GM19328 (cell line): ENCODE results near the gene ZNF248.
"Not testable (repeated sequence)": the region's sequence is repeated elsewhere in the genome, so short reads cannot be mapped to it uniquely, and the experiment has no call there.

Source experiments
- ATAC-seq: cut with Tn5 transposase; IDR thresholded peaks from one replicate; pipeline ENCODE4 v1.9.1; 2021; ENCODE audit warnings: mild to moderate bottlenecking, moderate library complexity; ENCODE audit not compliant: unreplicated experiment

Gene ZNF248

DNA sequence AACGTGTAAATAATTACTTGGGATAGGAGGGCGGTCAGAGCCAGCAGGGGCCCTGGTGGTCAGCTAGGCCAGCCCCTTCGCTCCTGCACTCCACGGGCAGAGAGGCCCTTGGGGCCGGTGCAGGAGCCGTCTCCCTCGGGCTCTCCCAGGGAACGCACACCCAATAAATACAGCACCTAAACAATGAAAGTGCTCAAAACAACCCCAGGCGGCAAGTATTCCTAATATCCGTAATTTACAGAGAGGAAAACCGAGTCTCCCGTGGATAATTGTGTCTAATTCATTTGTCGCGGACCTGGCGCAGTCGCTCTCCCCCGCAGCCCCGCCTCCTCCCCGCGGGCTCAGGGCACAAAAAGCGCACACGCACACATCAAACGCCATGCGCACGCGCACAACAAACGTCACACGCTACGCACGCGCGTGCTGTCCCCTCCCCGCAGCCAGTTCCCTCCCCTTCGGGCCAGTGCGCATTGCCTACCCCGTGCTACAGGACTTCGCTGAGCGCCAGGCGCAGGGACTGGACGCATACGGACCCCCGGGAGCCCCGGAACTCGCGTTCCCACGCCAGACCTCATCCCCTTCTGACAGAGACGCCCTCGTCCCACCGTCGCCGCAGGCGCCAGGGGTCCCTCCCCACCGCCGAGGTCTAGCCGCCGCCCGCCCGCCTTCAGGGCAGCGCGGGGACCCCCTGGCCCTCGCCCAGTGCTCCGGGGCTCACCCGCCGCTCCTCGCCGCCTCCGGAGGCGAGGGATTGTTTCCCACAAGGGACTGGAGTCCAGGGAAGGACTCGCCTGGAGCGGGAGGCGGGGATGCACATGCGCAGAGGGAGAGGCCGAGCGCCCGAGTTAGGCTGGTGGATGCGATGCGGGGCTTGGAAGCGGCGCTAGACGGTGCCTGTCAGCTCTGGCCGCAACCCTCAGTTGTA, at the start of gene ZNF248:
TSS of gene ZNF248 (minus strand) at position 324 of the 925 bp plus-strand sequence. CDS start 1,300 bp downstream, outside the sequence.
- ATAC-seq: peak; percentile 94

DNA sequence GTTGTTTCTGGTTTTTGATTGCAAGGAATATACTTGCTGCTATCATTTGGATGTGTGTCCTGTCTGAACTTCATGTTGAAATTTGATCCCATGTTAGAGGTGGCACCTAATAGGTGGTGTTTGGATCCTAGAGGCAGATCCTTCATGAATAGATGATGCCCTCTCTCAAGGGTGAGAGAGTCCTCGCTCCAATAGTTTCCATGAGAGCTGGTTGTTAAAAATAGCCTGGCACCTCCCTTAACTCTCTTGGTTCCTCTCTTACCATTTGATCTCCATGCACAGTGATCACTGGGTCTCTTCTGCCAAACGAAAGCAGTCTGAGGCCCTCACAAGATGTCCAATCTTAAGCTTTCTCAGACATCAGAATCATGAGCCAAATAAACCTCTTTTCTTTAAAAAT, 49.0 kb upstream of the ZNF248 start:
- ATAC-seq: no peak

DNA sequence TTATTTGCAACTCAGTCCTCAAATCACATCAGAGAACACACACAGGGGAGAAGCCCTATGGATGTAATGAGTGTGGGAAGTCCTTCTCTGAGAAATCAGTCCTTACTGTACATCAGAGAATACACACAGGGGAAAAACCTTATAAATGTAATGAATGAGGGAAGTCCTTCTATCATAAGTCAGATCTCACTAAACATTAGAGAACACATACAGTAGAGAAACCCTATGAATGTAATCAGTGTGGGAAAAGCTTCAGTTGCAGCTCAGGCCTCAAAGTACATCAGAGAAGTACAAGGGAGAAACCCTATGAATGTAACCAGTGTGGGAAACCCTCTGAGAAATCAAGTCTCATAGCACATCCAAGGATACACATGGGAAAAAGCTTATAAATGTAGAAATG, 39.0 kb upstream of the ZNF248 start:
- no peak for ATAC-seq

DNA sequence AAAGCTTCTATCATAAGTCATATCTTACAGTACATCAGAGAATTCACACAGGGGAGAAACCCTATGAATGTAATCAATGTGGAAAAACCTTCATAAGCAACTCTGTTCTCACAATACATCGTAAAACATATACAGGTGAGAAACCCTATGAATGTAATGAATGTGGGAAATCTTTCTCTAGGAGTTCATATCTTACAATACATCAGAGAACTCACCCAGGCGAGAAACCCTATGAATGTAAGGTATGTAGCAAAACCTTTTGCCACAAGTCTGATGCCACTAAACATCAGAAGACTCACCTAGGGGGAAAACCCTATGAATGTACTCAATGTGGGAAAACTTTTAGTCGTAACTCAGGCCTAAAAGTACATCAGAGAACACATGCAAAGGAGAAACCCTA, 38.3 kb upstream of the ZNF248 start:
- no peak for ATAC-seq

GRCh38 chr10:37885850-37886249, 28.4 kb upstream of the ZNF248 start:
- ATAC-seq: no peak

DNA sequence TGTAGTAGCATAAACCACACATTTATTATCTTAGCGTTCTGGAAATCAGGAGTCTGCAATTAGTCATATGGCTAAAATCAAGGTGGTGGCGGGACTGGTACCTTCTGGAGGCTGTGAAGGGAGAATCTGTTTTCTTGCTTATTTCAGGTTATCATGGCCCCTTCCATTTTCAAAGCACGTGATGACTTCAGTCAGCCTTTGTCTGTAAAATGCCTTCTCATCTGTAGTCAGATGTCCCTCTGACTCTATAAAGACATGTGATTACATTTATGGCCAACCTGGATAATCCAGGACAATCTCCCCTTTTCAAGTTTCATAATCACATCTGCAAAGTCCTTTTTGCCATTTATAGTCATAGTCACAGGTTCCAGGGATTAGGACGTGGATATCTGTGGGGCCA, 15.5 kb upstream of the ZNF248 start:
- no peak for ATAC-seq

DNA sequence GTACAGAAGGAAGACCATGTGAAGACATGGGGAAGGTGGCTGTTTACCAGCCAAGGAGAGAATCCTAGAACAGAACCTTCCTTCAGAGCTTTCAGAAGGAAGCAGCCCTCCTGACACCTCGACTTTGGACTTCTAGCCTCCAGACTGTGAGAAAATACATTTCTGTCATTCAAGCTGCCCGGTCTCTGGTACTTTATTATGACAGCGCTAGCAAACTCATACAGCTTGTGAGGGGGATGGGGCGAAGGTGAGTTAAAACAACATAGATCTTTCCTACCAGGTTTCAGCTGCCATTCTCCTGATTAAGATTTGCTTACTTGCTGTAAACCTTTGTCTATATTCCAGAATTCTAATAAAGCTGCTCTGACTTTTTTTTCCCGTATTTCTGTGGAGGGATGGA, 14.9 kb upstream of the ZNF248 start:
- no peak for ATAC-seq

GRCh38 chr10:37871568-37872251, 14.3 kb upstream of the ZNF248 start:
- ATAC-seq: no peak

DNA sequence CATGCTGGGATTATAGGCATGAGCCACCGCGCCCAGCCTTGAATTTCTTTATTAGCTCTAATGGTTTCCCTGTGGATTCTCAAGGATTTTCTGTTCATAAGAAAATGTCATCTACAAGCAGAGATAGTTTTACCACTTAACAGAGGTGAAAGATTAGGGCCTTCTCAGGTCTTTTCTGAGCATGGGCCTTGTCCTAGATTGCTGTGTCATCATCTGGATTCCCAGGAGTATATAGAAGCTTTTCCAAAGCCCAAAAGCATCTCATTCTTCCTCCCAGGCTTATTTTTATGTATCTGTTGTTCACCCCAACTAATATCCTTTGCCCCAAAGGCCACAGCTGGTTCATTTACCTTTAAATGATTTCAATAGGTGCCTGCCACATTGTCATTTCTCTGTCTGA, 13.7 kb upstream of the ZNF248 start:
- ATAC-seq: no peak

- no peak for ATAC-seq
Measured at GRCh38 chr10:37868796-37869195, 11.4 kb upstream of the ZNF248 start.

DNA sequence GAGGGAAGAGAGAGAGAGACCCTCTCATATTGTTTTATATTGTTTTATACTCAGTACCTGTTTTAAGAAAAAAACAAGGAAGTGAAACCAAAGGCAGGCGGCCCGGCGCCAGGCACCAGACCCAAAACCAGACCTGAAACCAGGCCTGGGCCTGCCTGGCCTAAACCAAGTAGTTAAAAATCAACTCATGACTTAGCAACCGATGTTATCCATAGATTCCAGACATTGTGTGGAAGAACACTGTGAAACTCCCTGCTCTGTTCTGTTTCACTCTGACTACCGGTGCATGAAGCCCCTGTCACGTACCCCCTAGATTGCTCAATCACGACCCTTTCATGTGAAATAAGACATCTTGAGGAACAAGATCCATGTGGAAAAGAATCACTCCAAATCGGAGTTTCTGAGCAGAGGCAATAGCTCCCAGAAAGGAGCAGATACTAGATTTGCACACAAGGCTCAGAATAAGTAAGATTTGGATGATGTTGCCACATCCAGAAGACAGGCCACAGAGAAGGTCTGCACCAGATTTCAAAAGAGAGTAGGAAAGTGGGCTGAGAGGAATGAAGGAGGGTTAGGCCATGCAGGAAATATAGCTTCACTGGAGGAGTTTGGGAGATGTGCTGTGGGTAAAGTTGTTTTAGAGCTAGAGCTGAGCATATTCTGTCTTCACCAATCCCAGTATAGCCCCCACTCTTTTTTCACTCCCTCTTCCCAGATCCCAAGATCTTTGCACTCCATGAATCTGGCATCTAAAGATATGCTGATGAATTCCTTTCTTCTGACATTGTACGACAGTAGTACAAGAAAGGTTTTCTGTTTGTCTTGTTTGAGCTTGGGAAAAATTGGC, 8.8 kb upstream of the ZNF248 start:
- ATAC-seq: no peak

DNA sequence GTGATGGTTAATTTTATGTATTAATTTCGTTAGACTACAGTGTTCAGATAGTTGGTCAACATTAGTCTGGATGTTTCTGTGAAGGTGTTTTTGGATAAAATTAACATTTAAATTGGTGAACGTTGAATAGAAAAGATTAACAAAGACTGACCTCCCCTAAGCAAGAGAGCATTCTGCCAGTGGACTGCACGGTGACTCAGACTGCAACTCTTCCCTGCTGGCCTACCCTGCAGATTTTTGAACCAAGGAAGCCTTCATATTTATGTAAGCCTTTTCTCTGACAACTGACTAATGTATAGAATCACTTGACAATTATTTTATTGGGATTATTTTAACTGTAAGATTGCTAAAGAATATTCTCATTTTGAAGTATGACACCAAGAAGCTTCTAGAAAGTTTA, 7.9 kb upstream of the ZNF248 start:
- ATAC-seq: no peak

DNA sequence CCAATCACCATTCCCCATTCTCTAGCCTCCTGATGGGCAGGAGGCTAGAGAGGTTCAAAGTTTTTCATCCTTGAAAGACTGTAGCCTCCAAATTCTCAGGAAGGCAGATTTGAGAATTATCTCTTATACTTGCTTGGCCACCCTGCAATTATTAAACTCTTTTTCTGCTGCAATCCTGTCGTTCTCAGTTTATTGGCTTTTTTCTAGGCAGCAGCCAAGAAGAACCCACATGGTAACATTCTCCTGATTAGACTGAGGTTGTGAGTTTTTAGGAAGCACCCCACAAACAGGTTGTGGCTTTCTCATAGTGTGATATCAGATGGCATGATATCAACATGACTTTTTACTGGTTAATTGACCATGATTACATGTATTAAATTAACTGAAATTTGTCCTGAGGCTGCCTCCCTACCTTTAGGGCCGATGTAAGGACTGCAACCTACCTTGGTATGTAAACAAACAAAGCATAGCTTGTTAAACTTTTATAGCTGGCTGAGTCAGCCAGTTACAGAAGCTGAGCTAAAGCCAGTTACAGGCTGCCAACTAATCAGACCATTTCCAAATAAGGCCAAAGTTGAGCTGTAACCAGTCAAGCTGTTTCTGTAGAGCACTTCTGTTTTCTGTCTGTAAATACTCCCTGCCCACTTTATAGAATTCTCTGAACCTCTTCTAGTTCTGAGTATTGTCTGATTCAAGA, 3.2 kb upstream of the ZNF248 start:
- ATAC-seq: no peak

DNA sequence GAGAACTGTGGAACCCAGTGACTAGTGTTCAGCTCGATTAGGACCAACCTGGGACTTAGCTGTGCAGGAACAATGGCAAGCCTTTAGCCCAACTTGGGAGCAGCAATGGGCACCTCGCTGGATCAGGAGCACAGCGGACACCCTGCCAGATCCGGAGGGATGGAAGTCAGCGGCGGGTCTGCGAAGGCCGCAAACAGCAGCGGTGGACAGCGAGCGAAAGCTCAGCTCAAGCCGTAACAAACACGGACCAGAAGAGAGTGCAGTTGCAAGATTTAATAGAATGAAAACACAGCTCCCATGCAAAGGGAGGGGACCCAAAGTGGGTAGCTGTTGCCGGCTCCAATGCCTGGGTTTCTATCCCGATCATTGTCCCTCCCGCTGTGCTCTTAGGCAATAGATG, 1.9 kb upstream of the ZNF248 start:
- not testable (repeated sequence) for ATAC-seq

DNA sequence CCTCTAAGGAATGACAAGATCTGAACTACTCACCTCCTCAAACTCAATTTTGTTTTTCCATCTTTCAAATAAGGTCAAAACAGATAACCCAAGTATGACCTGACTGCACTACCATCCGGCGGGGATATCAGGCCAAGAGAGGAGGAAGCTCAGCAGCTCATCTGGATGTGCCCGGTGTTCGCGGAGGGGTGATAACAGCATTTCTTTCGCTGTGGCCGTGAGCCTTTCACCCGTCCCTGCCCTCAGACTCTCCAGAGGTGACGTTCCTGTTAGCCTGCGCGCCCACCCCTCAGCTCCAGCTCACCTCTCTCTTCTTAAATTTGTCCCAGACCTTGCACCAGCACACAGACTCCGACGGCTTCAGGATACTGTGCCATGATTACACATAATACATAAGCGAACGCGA, 526 bp downstream of the ZNF248 start:
- ATAC-seq: peak; percentile 2

DNA sequence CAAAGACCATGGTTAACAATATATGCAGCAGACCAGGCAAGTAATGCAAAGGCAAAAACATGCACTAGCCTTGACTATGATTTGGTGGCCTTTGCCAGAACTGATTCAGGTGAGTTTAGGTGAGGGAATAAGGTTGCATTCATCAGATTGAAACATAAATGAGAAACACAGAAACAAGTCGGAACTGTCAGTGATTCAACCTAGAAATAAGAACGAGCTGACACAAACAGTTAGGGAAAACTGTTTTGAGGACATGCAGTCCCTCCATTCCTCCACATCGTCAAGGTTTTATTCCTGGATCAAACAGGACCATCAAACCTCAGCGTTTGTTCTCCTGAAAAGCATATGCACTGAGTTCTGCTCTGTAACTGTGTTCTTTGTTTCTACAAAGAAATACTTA, 1.8 kb downstream of the ZNF248 start:
- no peak for ATAC-seq

DNA sequence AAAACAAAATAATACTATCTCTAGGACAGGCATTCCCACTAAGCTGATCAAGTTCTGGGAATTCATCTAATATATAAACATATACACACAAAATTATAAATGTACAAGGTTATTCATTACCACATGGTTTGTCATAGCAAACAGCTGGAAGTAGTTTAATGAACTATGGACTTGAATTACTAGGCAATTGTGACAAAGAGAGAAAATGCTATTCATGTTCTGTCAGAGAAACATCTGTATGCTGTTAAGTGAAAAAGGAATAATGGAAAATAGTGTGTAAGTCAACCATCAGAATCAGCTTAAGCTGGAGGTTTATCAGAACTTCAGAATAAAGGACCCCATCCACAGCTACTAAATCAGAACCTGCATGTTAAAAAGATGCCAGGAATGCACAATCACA, 2.8 kb downstream of the ZNF248 start:
- no peak for ATAC-seq

DNA sequence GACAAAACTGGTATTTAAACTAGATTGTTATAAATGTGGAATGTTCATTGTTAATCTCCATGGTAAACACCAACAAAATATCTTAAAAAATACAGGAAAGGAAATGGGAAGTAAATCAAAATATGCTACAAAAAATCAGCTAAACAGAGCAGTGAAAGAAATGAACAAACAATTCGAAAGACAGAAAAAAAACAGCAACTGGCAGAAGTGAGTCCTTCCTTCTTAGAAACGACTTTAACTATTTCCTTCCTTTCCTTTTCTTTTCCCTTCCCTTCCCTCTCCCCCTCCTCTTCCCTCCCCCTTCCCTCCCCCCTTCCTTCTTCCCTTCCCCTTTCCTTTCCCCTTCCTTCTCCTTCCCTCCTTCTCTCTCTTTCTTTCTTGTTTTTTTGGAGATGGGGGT, 12.8 kb downstream of the ZNF248 start:
- ATAC-seq: no peak

DNA sequence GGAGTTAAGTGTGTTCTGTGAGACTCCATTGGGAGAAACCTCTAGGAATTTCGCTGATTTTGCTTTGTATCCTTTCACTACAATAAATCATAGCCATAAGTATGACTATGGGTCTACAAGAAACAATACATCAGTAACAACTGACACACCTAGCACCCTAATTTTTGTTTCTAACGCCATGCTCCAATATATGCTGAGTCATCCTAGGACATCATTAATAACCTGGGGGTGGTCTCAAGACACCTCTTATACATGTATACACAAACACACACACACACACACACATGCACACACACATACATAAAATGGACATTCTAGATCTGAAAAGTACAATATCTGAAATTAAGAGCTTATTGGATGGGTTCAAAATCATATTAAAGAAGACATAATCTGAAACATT, 18.2 kb downstream of the ZNF248 start:
- no peak for ATAC-seq

DNA sequence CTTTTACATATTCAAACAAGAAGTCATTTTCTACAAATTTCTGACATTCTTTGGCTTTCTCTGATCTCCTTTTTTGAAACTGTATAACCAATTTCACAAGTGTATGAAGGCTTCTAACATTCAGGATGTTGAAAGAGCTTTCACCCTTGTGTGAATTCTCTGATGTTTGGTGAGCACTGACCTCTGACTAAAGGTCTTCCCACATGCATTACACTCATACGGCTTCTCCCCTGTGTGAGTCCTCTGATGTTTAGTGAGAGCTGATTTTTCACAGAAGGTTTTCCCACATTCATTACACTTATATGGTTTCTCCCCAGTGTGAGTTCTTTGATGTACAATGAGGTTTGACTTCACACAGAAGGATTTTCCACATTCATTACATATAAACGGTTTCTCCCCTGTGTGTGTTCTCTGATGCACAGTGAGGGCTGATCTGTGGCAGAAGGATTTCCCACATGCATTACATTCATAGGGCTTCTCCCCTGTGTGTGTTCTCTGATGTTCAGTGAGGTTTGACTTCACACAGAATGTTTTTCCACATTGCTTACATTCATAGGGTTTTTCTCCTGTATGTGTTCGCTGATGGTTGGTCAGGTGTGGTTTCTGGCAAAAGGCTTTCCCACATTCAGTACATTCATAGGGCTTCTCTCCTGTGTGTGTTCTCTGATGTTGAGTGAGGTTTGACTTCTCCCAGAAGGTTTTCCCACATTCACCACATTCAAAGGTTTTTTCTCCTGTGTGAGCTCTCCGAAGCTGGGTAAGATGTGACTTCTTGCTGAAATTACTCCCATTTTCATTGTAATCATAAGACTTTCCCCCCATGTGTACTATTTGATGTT, 25.7 kb downstream of the ZNF248 start:
- no peak for ATAC-seq
